ENCODE data around the gene NMRAL1.
A peak's percentile ranks its signal among the peaks of the same experiment; 100 is the strongest.

NMRAL1 gene

GRCh38 chr16:4505356-4506147 lies 31.1 kb upstream of the NMRAL1 start:
- DNase-seq (ENCODE audit: low spot score): no peak

- no peak for DNase-seq (ENCODE audit: low spot score)
Observed at GRCh38 chr16:4501071-4501478, 26.6 kb upstream of the NMRAL1 start.

- no peak for DNase-seq (ENCODE audit: low spot score)
Observed at GRCh38 chr16:4500272-4500671, 25.8 kb upstream of the NMRAL1 start.

- DNase-seq (ENCODE audit: low spot score): no peak
Observed at GRCh38 chr16:4499196-4499555, 24.8 kb upstream of the NMRAL1 start.

- no peak for DNase-seq (ENCODE audit: low spot score)
Observed at GRCh38 chr16:4498546-4499195, 24.2 kb upstream of the NMRAL1 start.

GRCh38 chr16:4496305-4496704 lies 21.9 kb upstream of the NMRAL1 start:
- DNase-seq (ENCODE audit: low spot score): no peak

GRCh38 chr16:4495766-4496165 lies 21.3 kb upstream of the NMRAL1 start:
- DNase-seq (ENCODE audit: low spot score): no peak

- no peak for DNase-seq (ENCODE audit: low spot score)
Observed at GRCh38 chr16:4494746-4495490, 20.5 kb upstream of the NMRAL1 start.

GRCh38 chr16:4491898-4492297 lies 17.5 kb upstream of the NMRAL1 start:
- DNase-seq (ENCODE audit: low spot score): no peak

- DNase-seq (ENCODE audit: low spot score): no peak
Observed at GRCh38 chr16:4489030-4489429, 14.6 kb upstream of the NMRAL1 start.

- no peak for DNase-seq (ENCODE audit: low spot score)
Observed at GRCh38 chr16:4488499-4488967, 14.1 kb upstream of the NMRAL1 start.

- no peak for DNase-seq (ENCODE audit: low spot score)
Observed at GRCh38 chr16:4487955-4488498, 13.6 kb upstream of the NMRAL1 start.

GRCh38 chr16:4486126-4486893 lies 11.9 kb upstream of the NMRAL1 start:
- no peak for DNase-seq (ENCODE audit: low spot score)

GRCh38 chr16:4481963-4482362 lies 7.5 kb upstream of the NMRAL1 start:
- no peak for DNase-seq (ENCODE audit: low spot score)

- DNase-seq (ENCODE audit: low spot score): no peak
Observed at GRCh38 chr16:4481526-4481925, 7.1 kb upstream of the NMRAL1 start.

GRCh38 chr16:4477966-4478365 lies 3.5 kb upstream of the NMRAL1 start:
- no peak for DNase-seq (ENCODE audit: low spot score)

GRCh38 chr16:4475880-4476788 lies 1.7 kb upstream of the NMRAL1 start, which contains the start of gene HMOX2:
Gene HMOX2 (plus strand): TSS chr16:4476398. CDS start chr16:4505525, 29,127 bp downstream.
- DNase-seq (ENCODE audit: low spot score): peak; percentile 94

- DNase-seq (ENCODE audit: low spot score): no peak
Observed at GRCh38 chr16:4472880-4473279, 1.5 kb downstream of the NMRAL1 start.

- DNase-seq (ENCODE audit: low spot score): no peak
Observed at GRCh38 chr16:4471869-4472268, 2.6 kb downstream of the NMRAL1 start.

GRCh38 chr16:4468972-4469371 lies 5.5 kb downstream of the NMRAL1 start:
- no peak for DNase-seq (ENCODE audit: low spot score)

GRCh38 chr16:4467916-4468315 lies 6.5 kb downstream of the NMRAL1 start:
- DNase-seq (ENCODE audit: low spot score): no peak
